CD14-positive monocyte (primary cell): ENCODE measurements around the gene EP400. TPM values are rescaled to one million over a fixed set of nuclear protein-coding genes. Genes with fewer than 3 reads are reported as not detected.

Source experiments
- DNase-seq, 3 donors: peaks; one replicate each; pipeline ENCODE4 v3.0.0-alpha.2; 2011 to 2022
- H2AFZ ChIP-seq: 2 replicates; pipeline ENCODE4 v1.6.0; 2012; ENCODE audit warnings: mild to moderate bottlenecking, low read depth, low read length, inconsistent platforms; ENCODE audit not compliant: insufficient read depth, poor library complexity, severe bottlenecking
- H3K27ac ChIP-seq, 2 donors: 1 replicate in 1 of 2; 2 replicates in 1 of 2; pipeline ENCODE4 v1.5.1; 2012 to 2013; ENCODE audit warnings: low read length in 2 of 2, control low read depth in 1 of 2, inconsistent platforms in 1 of 2, low read depth in 1 of 2, mild to moderate bottlenecking in 1 of 2
- H3K27me3 ChIP-seq, 2 donors: one replicate each; pipeline versions ENCODE4 v1.6.0 to v1.6.1; 2011 to 2013; ENCODE audit warnings: low read length in 2 of 2; ENCODE audit not compliant: control insufficient read depth in 2 of 2, insufficient read depth in 2 of 2
- H3K36me3 ChIP-seq, 2 donors: replicated peaks in 1 of 2; 1 replicate in 1 of 2; 2 replicates in 1 of 2; pipeline versions ENCODE4 v1.5.1 to v1.6.1; 2012 to 2013; ENCODE audit warnings: low read length in 2 of 2, control low read depth in 1 of 2, inconsistent platforms in 1 of 2, mild to moderate bottlenecking in 1 of 2; ENCODE audit not compliant: insufficient read depth in 2 of 2, control insufficient read depth in 1 of 2
- H3K4me1 ChIP-seq, 2 donors: 1 replicate in 1 of 2; 2 replicates in 1 of 2; pipeline versions ENCODE4 v1.5.1 to v1.6.1; 2012 to 2013; ENCODE audit warnings: low read length in 2 of 2, control low read depth in 1 of 2, inconsistent platforms in 1 of 2, mild to moderate bottlenecking in 1 of 2, moderate library complexity in 1 of 2; ENCODE audit not compliant: insufficient read depth in 2 of 2, control insufficient read depth in 1 of 2
- H3K4me2 ChIP-seq: replicated peaks from 2 replicates; pipeline ENCODE3; 2012; ENCODE audit warnings: low read length, moderate library complexity, mild to moderate bottlenecking; ENCODE audit not compliant: poor library complexity, severe bottlenecking; ENCODE audit errors: extremely low read depth
- H3K4me3 ChIP-seq, 3 experiments: fragments of 200-600 bp in 1 of 3; sonication (generic) in 1 of 3; replicated peaks in 1 of 3; 1 replicate in 2 of 3; 2 replicates in 1 of 3; pipeline ENCODE4 v1.5.1; 2011 to 2013; ENCODE audit warnings: low read length in 3 of 3, mild to moderate bottlenecking in 3 of 3, control low read depth in 2 of 3, low read depth in 2 of 3, inconsistent platforms in 1 of 3, moderate library complexity in 1 of 3
- H3K79me2 ChIP-seq: 2 replicates; pipeline ENCODE4 v1.6.0; 2012; ENCODE audit warnings: mild to moderate bottlenecking, control low read depth, inconsistent platforms, low read length, moderate library complexity; ENCODE audit not compliant: insufficient read depth
- H3K9ac ChIP-seq: 2 replicates; pipeline ENCODE4 v1.6.0; 2017; ENCODE audit warnings: low read length, mild to moderate bottlenecking; ENCODE audit not compliant: insufficient read depth, poor library complexity, severe bottlenecking
- H3K9me3 ChIP-seq, 2 donors: replicated peaks in 1 of 2; 1 replicate in 1 of 2; 2 replicates in 1 of 2; pipeline versions ENCODE4 v1.5.1 to v1.6.1; 2012 to 2013; ENCODE audit warnings: low read length in 2 of 2, control low read depth in 1 of 2; ENCODE audit not compliant: control insufficient read depth in 1 of 2, insufficient read depth in 1 of 2
- H4K20me1 ChIP-seq: 2 replicates; pipeline ENCODE4 v1.6.0; 2012; ENCODE audit warnings: mild to moderate bottlenecking, low read length, control low read depth, moderate library complexity; ENCODE audit not compliant: insufficient read depth
- H3K27ac Mint-ChIP-seq, 7 donors: one replicate each; pipeline ENCODE4 v1.8.0; 2020; ENCODE audit warnings: mild to moderate bottlenecking in 7 of 7, mixed read lengths in 7 of 7, moderate library complexity in 6 of 7, inconsistent platforms in 2 of 7
- H3K27me3 Mint-ChIP-seq, 3 donors: one replicate each; pipeline ENCODE4 v1.8.0; 2021 to 2022; ENCODE audit warnings: low read depth in 3 of 3, mild to moderate bottlenecking in 3 of 3, mixed read lengths in 3 of 3, moderate library complexity in 3 of 3, inconsistent platforms in 1 of 3
- H3K36me3 Mint-ChIP-seq, 2 donors: one replicate each; pipeline ENCODE4 v1.8.0; 2020; ENCODE audit warnings: mixed read lengths in 2 of 2, inconsistent platforms in 1 of 2, mild to moderate bottlenecking in 1 of 2
- H3K4me1 Mint-ChIP-seq: one replicate; pipeline ENCODE4 v1.8.0; 2020; ENCODE audit warnings: mild to moderate bottlenecking, mixed read lengths
- H3K4me3 Mint-ChIP-seq, 2 donors: one replicate each; pipeline ENCODE4 v1.8.0; 2020; ENCODE audit warnings: mild to moderate bottlenecking in 2 of 2, mixed read lengths in 2 of 2, moderate library complexity in 1 of 2
- H3K9me3 Mint-ChIP-seq, 7 donors: one replicate each; pipeline ENCODE4 v1.8.0; 2020 to 2022; ENCODE audit warnings: mixed read lengths in 7 of 7, mild to moderate bottlenecking in 6 of 7, moderate library complexity in 6 of 7, inconsistent platforms in 2 of 7
- WGBS: methylation state at CpG from one replicate; pipeline ENCODE4 v1.1.5; 2013; ENCODE audit warnings: missing lambda C conversion rate; ENCODE audit not compliant: insufficient coverage; 5-methylcytosine and 5-hydroxymethylcytosine counted together
- intact Hi-C, 2 donors: fragments of 100-400 bp; cut with micrococcal nuclease; formaldehyde crosslinking; loops; one replicate each; pipeline versions ENCODE4 v1.15.0 to v1.15.1; 2023
- polyA plus RNA-seq, 3 donors: library from polyadenylated mRNA; depleted of rRNA in 1 of 3; unstranded in 2 of 3; stranded (reverse) in 1 of 3; fragments of 300-500 nt in 2 of 3; fragments of >200 nt in 1 of 3; fragmentation: Illumina TruSeq in 2 of 3; gene quantifications; 1 replicate in 2 of 3; 2 replicates in 1 of 3; pipeline ENCODE4 v1.2.3, GENCODE V29; 2012 to 2021
- TF ChIP-seq, protein P1 (sequence below): fragments of 200-600 bp; IDR thresholded peaks from one replicate; pipeline ENCODE4 v1.8.0; 2022; ENCODE audit warnings: antibody characterized with exemption, mild to moderate bottlenecking

The EP400 gene
- polyA plus RNA-seq, 3 donors = 0.65 to 12.1 (median 0.81) TPM

GRCh38 chr12:131905081-131905629 is 44.6 kb upstream of the EP400 start:
- peaks cover 49% of the 10 kb centered on the region for H3K79me2 ChIP-seq
- Mint-ChIP-seq H3K4me1 (peaks cover 5% of the 10 kb centered on the region), H3K36me3 (peaks cover 21 to 65% of the 10 kb centered on the region in 2 donors), H3K9me3 (no peaks in the 10 kb centered on the region), H3K4me3 (no peak overlapping the region), H3K27ac (no peak overlapping the region), H3K27me3 (peaks cover 0 to 4% (median 2%) of the 10 kb centered on the region in 3 donors)
- intact Hi-C loops = no loop called here
- H3K4me1 ChIP-seq = peaks cover 4 to 10% of the 10 kb centered on the region in 2 donors
- no peak overlapping the region for H3K9ac ChIP-seq
- H3K4me2 ChIP-seq = no peak overlapping the region
- no peaks in the 10 kb centered on the region for H3K27me3 ChIP-seq
- H3K9me3 ChIP-seq = no peaks in the 10 kb centered on the region
- no peak for DNase-seq
- no peak overlapping the region for H3K27ac ChIP-seq
- no peak overlapping the region for H2AFZ ChIP-seq
- peaks cover 32 to 75% of the 10 kb centered on the region in 2 donors for H3K36me3 ChIP-seq
- peaks cover 98% of the 10 kb centered on the region for H4K20me1 ChIP-seq
- no peak overlapping the region for H3K4me3 ChIP-seq
- TF ChIP-seq, protein P1, sequence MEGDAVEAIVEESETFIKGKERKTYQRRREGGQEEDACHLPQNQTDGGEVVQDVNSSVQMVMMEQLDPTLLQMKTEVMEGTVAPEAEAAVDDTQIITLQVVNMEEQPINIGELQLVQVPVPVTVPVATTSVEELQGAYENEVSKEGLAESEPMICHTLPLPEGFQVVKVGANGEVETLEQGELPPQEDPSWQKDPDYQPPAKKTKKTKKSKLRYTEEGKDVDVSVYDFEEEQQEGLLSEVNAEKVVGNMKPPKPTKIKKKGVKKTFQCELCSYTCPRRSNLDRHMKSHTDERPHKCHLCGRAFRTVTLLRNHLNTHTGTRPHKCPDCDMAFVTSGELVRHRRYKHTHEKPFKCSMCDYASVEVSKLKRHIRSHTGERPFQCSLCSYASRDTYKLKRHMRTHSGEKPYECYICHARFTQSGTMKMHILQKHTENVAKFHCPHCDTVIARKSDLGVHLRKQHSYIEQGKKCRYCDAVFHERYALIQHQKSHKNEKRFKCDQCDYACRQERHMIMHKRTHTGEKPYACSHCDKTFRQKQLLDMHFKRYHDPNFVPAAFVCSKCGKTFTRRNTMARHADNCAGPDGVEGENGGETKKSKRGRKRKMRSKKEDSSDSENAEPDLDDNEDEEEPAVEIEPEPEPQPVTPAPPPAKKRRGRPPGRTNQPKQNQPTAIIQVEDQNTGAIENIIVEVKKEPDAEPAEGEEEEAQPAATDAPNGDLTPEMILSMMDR = no peak
- 99% methylated on average over 9 of the region's 13 CpGs for WGBS

DNA sequence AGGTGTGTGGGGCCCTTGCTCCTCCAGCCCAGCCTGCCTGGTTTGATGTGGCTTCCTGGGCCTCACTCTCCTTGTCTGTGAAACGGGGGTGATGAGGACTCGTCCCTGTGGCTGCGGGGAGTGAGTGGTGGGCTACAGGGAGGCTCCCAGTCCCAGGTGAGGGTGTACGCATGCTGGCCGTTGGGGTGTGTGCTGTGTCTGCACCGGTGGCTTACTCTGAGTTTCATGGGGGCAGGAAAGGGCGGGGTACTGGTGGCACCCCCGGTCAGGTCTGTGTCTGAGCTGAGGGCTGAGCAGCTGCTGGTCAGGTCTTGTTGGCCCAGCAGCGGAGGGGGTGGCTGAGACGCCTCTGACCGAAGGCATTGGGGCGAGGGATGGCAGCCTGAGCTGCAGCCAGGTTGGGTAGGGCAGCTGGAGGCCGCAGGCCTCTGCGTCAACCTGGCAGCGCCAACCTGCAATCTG is 44.1 kb upstream of the EP400 start:
- peak overlapping the region in 2 of 7 donors; percentile 10 to 33 for H3K27ac Mint-ChIP-seq
- peaks cover 5% of the 10 kb centered on the region for H3K4me1 Mint-ChIP-seq
- no peak overlapping the region for H3K4me2 ChIP-seq

More for the DNA sequence above, 44.1 kb upstream of the EP400 start:
- H3K9me3 Mint-ChIP-seq = no peaks in the 10 kb centered on the region
- TF ChIP-seq, protein P1 = no peak
- no peak overlapping the region for H3K4me3 ChIP-seq
- H3K9me3 ChIP-seq = no peaks in the 10 kb centered on the region
- peaks cover 44% of the 10 kb centered on the region for H3K79me2 ChIP-seq
- H4K20me1 ChIP-seq = peaks cover 98% of the 10 kb centered on the region
- H3K36me3 ChIP-seq = peaks cover 37 to 75% of the 10 kb centered on the region in 2 donors
- intact Hi-C loops = no loop called here
- no peak for DNase-seq
- no peak overlapping the region for H2AFZ ChIP-seq
- H3K27me3 ChIP-seq = no peaks in the 10 kb centered on the region
- peaks cover 4 to 10% of the 10 kb centered on the region in 2 donors for H3K4me1 ChIP-seq
- no peak overlapping the region for H3K4me3 Mint-ChIP-seq
- no peak overlapping the region for H3K9ac ChIP-seq
- H3K27me3 Mint-ChIP-seq = peaks cover 0 to 4% (median 2%) of the 10 kb centered on the region in 3 donors
- 97% methylated on average over 15 of the region's 15 CpGs for WGBS
- no peak overlapping the region for H3K27ac ChIP-seq
- H3K36me3 Mint-ChIP-seq = peaks cover 23 to 66% of the 10 kb centered on the region in 2 donors
